HepG2 (cell line): Measurements from ENCODE around the gene ANG. TPM values are rescaled to one million over a fixed set of nuclear protein-coding genes. Genes with fewer than 3 reads are reported as not detected.

Experiments used
- EEA1 ChIP-seq: sonication (generic); formaldehyde crosslinking; IDR thresholded peaks from 2 replicates; pipeline ENCODE4 v1.5.1; 2020; ENCODE audit warnings: mild to moderate bottlenecking, missing genetic modification reagents, borderline replicate concordance
- HNF4A ChIP-seq: sonication (generic); formaldehyde crosslinking; IDR thresholded peaks from 2 replicates; pipeline ENCODE4 v1.4.0; 2020; ENCODE audit warnings: missing genetic modification reagents
- HOXD1 ChIP-seq: sonication (generic); formaldehyde crosslinking; IDR thresholded peaks from 2 replicates; pipeline ENCODE4 v1.5.0; 2020; ENCODE audit warnings: missing genetic modification reagents
- KAT7 ChIP-seq: IDR thresholded peaks from 2 replicates; pipeline ENCODE4 v1.6.1; 2018; ENCODE audit warnings: borderline replicate concordance, missing compliant biosample characterization
- MAX ChIP-seq: IDR thresholded peaks from 2 replicates; pipeline ENCODE4 v1.6.1; 2012; ENCODE audit warnings: inconsistent platforms
- TAF1 ChIP-seq: sonication (generic); formaldehyde crosslinking; IDR thresholded peaks from 2 replicates; pipeline ENCODE4 v1.4.0; 2020; ENCODE audit warnings: missing genetic modification reagents
- TEAD2 ChIP-seq: sonication (generic); formaldehyde crosslinking; IDR thresholded peaks from 2 replicates; pipeline ENCODE4 v1.9.0; 2021; ENCODE audit warnings: missing genetic modification reagents
- TRIM22 ChIP-seq: fragments of 450-650 bp; IDR thresholded peaks from 2 replicates; pipeline ENCODE4 v1.6.1; 2017
- UBTF ChIP-seq: sonication (generic); formaldehyde crosslinking; IDR thresholded peaks from 2 replicates; pipeline ENCODE4 v1.4.0; 2020; ENCODE audit warnings: mild to moderate bottlenecking, missing genetic modification reagents
- ZBTB4 ChIP-seq: sonication (generic); formaldehyde crosslinking; IDR thresholded peaks from 2 replicates; pipeline ENCODE4 v1.4.0; 2020; ENCODE audit warnings: missing genetic modification reagents, mild to moderate bottlenecking, borderline replicate concordance
- ZNF121 ChIP-seq: sonication (generic); formaldehyde crosslinking; IDR thresholded peaks from 2 replicates; pipeline ENCODE4 v1.5.0; 2020; ENCODE audit warnings: mild to moderate bottlenecking, missing genetic modification reagents
- ZNF260 ChIP-seq: sonication (generic); formaldehyde crosslinking; IDR thresholded peaks from 2 replicates; pipeline ENCODE4 v1.4.0; 2020; ENCODE audit warnings: missing genetic modification reagents, low read depth, mild to moderate bottlenecking, borderline replicate concordance
- ZNF292 ChIP-seq: sonication (generic); formaldehyde crosslinking; IDR thresholded peaks from 2 replicates; pipeline ENCODE4 v1.8.1; 2022; ENCODE audit warnings: mild to moderate bottlenecking, low read depth, missing genetic modification reagents, borderline replicate concordance
- ZNF503 ChIP-seq: sonication (generic); formaldehyde crosslinking; IDR thresholded peaks from 2 replicates; pipeline ENCODE4 v1.4.0; 2020; ENCODE audit warnings: missing genetic modification reagents
- ZNF552 ChIP-seq: sonication (generic); formaldehyde crosslinking; IDR thresholded peaks from 2 replicates; pipeline ENCODE4 v1.9.0; 2022; ENCODE audit warnings: missing genetic modification reagents, mild to moderate bottlenecking, borderline replicate concordance
- ZNF556 ChIP-seq: sonication (generic); formaldehyde crosslinking; IDR thresholded peaks from 2 replicates; pipeline ENCODE4 v1.4.0; 2020; ENCODE audit warnings: mild to moderate bottlenecking, missing genetic modification reagents, borderline replicate concordance
- ZNF629 ChIP-seq: sonication (generic); formaldehyde crosslinking; conservative IDR thresholded peaks from 2 replicates; pipeline ENCODE4 v1.5.0; 2020; ENCODE audit warnings: missing genetic modification reagents
- polyA plus RNA-seq, 8 experiments: library from polyadenylated mRNA; depleted of rRNA in 3 of 8; stranded (reverse) in 7 of 8; unstranded in 1 of 8; fragments of >200 nt; fragmentation: Illumina TruSeq in 4 of 8; extraction: Trizol in 4 of 8; gene quantifications; 2 replicates each; pipeline versions ENCODE4 v1.2.1 to v1.2.3, GENCODE V29; 2011 to 2016; ENCODE audit warnings: low read depth in 4 of 8, missing spikeins in 1 of 8, mixed read lengths in 1 of 8; ENCODE audit not compliant: insufficient read depth in 1 of 8
- total RNA-seq, 5 experiments: library from RNA; depleted of rRNA; stranded (reverse); fragments of >200 nt; fragmentation: Illumina TruSeq; extraction: Trizol; gene quantifications; 2 replicates each; pipeline ENCODE4 v1.2.3, GENCODE V29; 2016; ENCODE audit warnings: low read depth in 1 of 5

The ANG gene
- total and polyA plus RNA-seq, 2 of the 13 experiments (the other 11 are each of a cell fraction or from before 2014, with no cell fraction given) = 83.6 to 401 TPM

GRCh38 chr14:20688167-20688839 lies at the start of gene ANG (continued):
- TF ChIP-seq MAX (no peak), TEAD2 (CRISPR knock-in tag) (no peak), ZBTB4 (CRISPR knock-in tag) (no peak; the same call in 1 of the 2 replicates), ZNF556 (CRISPR knock-in tag) (no peak), KAT7 (CRISPR knock-in tag) (peak; percentile 80), ZNF292 (CRISPR knock-in tag) (no peak), ZNF260 (CRISPR knock-in tag) (no peak), HOXD1 (CRISPR knock-in tag) (0 out of 2 replicates have a peak, but pooled peaks have one; percentile 59), HNF4A (CRISPR knock-in tag) (peak; percentile 53), ZNF552 (CRISPR knock-in tag) (no peak), ZNF629 (CRISPR knock-in tag) (no peak), UBTF (peak; percentile 32; the same call in 1 of the 2 replicates), EEA1 (no peak), TAF1 (CRISPR knock-in tag) (0 out of 2 replicates have a peak, but pooled peaks have one; percentile 30), TRIM22 (no peak), ZNF121 (no peak), ZNF503 (CRISPR knock-in tag) (no peak)
